SU-DHL-6 (cell line): ENCODE results near the gene ANO6.

ENCODE experiments used
- H2AFZ ChIP-seq: fragments of 200-600 bp; sonication (generic); 2 replicates; pipeline ENCODE4 v1.6.1; 2014; ENCODE audit warnings: low read depth, mild to moderate bottlenecking, moderate library complexity, mixed read lengths, antibody characterized with exemption, low read length; ENCODE audit not compliant: severe bottlenecking
- H3F3A ChIP-seq: fragments of 200-600 bp; shearing (Covaris generic); 2 replicates; pipeline ENCODE4 v1.6.0; 2016; ENCODE audit warnings: antibody characterized with exemption, mild to moderate bottlenecking; ENCODE audit not compliant: insufficient read depth
- H3K27ac ChIP-seq: fragments of 200-600 bp; sonication (generic); 2 replicates; pipeline ENCODE4 v1.5.1; 2016; ENCODE audit warnings: low read depth, mild to moderate bottlenecking, low read length, moderate library complexity, mixed read lengths
- H3K27me3 ChIP-seq: fragments of 200-600 bp; sonication (generic), shearing (Covaris generic); 2 replicates; pipeline ENCODE4 v1.6.0; 2014; ENCODE audit warnings: mild to moderate bottlenecking, low read length
- H3K36me3 ChIP-seq: fragments of 200-600 bp; sonication (generic); 2 replicates; pipeline ENCODE4 v1.6.1; 2014; ENCODE audit warnings: mild to moderate bottlenecking, low read length, mixed read lengths
- H3K4me2 ChIP-seq: fragments of 300-600, 200-600 bp; shearing (Covaris generic), sonication (generic); 2 replicates; pipeline ENCODE4 v1.6.0; 2014; ENCODE audit warnings: low read length, low read depth, mild to moderate bottlenecking; ENCODE audit not compliant: poor library complexity, severe bottlenecking
- H3K4me3 ChIP-seq: fragments of 200-600 bp; sonication (generic); 2 replicates; pipeline ENCODE4 v1.5.1; 2014; ENCODE audit warnings: antibody characterized with exemption, low read length, mild to moderate bottlenecking, mixed read lengths; ENCODE audit not compliant: insufficient read depth, poor library complexity, severe bottlenecking
- H3K79me2 ChIP-seq: fragments of 200-600 bp; sonication (generic); 2 replicates; pipeline ENCODE4 v1.6.1; 2014; ENCODE audit warnings: mild to moderate bottlenecking, low read length, moderate library complexity; ENCODE audit not compliant: insufficient read depth
- H3K9ac ChIP-seq: fragments of 200-600 bp; sonication (generic); 2 replicates; pipeline ENCODE4 v1.7.0; 2014; ENCODE audit warnings: mild to moderate bottlenecking, low read length
- H3K9me2 ChIP-seq: fragments of 200-600 bp; sonication (generic); replicated peaks from 2 replicates; pipeline ENCODE4 v1.6.1; 2014; ENCODE audit warnings: low read length; ENCODE audit not compliant: insufficient read depth
- H3K9me3 ChIP-seq: fragments of 200-600 bp; sonication (generic); 2 replicates; pipeline ENCODE4 v1.6.1; 2014; ENCODE audit warnings: low read length, mixed read lengths; ENCODE audit not compliant: insufficient read depth
- H4K20me1 ChIP-seq: fragments of 200-600 bp; sonication (generic); 2 replicates; pipeline ENCODE4 v1.6.1; 2014; ENCODE audit warnings: low read depth, mild to moderate bottlenecking, antibody characterized with exemption, low read length, moderate library complexity, mixed read lengths
- CTCF ChIP-seq: fragments of 200-600 bp; sonication (generic); IDR thresholded peaks from one replicate; pipeline ENCODE4 v1.5.1; 2017; ENCODE audit warnings: antibody characterized with exemption, mild to moderate bottlenecking, low read length, moderate library complexity; ENCODE audit not compliant: insufficient read depth, poor library complexity, severe bottlenecking
- EZH2phosphoT487 ChIP-seq: fragments of 200-600 bp; sonication (generic), shearing (Covaris generic); conservative IDR thresholded peaks from 2 replicates; pipeline ENCODE4 v1.6.1; 2018; ENCODE audit warnings: mild to moderate bottlenecking, antibody characterized with exemption, low read length, moderate library complexity, mixed read lengths

The ANO6 gene

DNA sequence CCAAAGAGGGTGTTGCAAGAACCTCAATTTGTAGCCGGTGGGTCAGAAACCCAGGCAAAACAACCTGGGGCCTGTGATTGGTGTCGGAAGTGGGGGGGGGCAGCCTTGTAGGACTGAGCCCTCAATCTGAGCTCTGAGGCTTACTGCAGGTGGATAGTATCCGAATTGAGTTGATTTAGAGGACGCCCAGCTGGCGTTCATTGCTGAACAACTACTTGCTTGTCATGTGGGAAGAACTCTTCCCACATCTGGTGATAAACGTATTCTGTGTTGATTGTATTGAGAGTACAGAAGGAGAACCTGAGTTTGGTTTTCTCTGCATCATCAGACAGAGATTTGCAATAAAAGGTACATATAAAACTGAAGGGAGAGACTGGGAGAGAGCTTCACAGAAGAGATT is 5.1 kb downstream of the ANO6 start:
- Histone ChIP-seq H3K4me3 (no peak overlapping the region), H3F3A (0 out of 2 replicates have a peak, but pooled peaks cover 3% of the 10 kb centered on the region), H3K79me2 (peaks cover 16% of the 10 kb centered on the region), H3K36me3 (no peaks in the 10 kb centered on the region), H3K4me2 (no peak overlapping the region), H3K27me3 (no peaks in the 10 kb centered on the region), H3K27ac (no peak overlapping the region), H3K9me2 (no peaks in the 10 kb centered on the region), H2AFZ (no peak overlapping the region), H3K9ac (no peak overlapping the region), H3K9me3 (no peaks in the 10 kb centered on the region), H4K20me1 (no peaks in the 10 kb centered on the region)
- TF ChIP-seq EZH2phosphoT487, result no peak
- TF ChIP-seq CTCF, result no peak

GRCh38 chr12:45223868-45224267 is 8.0 kb downstream of the ANO6 start:
- no peak overlapping the region for H3K4me3 ChIP-seq
- no peaks in the 10 kb centered on the region for H3K9me2 ChIP-seq
- H3K79me2 ChIP-seq, result peaks cover 8% of the 10 kb centered on the region
- H3K9me3 ChIP-seq, result no peaks in the 10 kb centered on the region
- no peak overlapping the region for H3K27ac ChIP-seq
- no peaks in the 10 kb centered on the region for H4K20me1 ChIP-seq
- H2AFZ ChIP-seq, result no peak overlapping the region
- H3K36me3 ChIP-seq, result no peaks in the 10 kb centered on the region
- no peak overlapping the region for H3K4me2 ChIP-seq
- H3K9ac ChIP-seq, result no peak overlapping the region
- H3F3A ChIP-seq, result no peaks in the 10 kb centered on the region
- TF ChIP-seq CTCF (no peak), EZH2phosphoT487 (no peak)
- H3K27me3 ChIP-seq, result no peaks in the 10 kb centered on the region

DNA sequence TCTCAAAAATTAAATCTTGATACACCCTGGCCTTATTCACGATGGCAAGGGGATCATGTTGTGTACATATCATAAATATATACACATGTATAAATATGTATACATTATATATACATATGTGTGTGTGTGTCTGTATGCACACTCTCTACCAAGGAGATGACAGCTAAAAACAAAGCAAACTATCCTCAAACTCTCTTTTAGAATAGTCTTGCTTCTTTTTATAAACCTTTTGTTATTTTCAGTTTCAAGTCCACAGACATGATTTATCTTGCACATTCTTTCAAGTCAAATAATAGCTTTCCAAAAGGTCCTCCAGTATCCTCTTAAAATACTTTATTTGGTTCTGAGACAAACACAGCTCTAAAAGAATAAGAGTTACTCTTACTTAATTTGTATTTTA is 8.4 kb downstream of the ANO6 start:
- no peaks in the 10 kb centered on the region for H3K27me3 ChIP-seq
- H3K27ac ChIP-seq, result no peak overlapping the region
- no peak overlapping the region for H3K4me2 ChIP-seq
- H2AFZ ChIP-seq, result no peak overlapping the region
- H3K9ac ChIP-seq, result no peak overlapping the region
- H3F3A ChIP-seq, result no peaks in the 10 kb centered on the region
- TF ChIP-seq CTCF, result no peak
- TF ChIP-seq EZH2phosphoT487, result no peak
- no peak overlapping the region for H3K4me3 ChIP-seq
- H3K9me2 ChIP-seq, result no peaks in the 10 kb centered on the region
- no peaks in the 10 kb centered on the region for H3K36me3 ChIP-seq
- H4K20me1 ChIP-seq, result no peaks in the 10 kb centered on the region
- H3K9me3 ChIP-seq, result no peaks in the 10 kb centered on the region
- H3K79me2 ChIP-seq, result peaks cover 8% of the 10 kb centered on the region

DNA sequence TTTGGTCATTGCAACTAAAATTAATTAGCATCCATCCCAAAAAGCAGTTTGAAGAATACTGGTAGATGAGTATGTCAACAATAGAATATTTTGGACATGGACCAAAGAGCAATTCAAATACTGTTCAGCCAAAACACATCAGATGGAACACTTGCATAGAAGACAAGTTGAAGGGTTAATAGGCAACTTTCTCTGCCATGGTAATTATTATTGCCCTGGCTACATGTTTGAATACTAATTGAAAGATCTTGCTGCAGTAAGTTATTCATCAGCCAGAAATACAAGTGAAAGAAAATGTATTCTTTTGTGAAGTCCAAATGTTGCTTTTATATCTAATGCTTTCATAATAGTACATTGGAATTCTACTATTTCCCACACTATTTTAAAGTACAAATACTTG is 10.1 kb downstream of the ANO6 start:
- no peak for TF ChIP-seq CTCF
- no peak for TF ChIP-seq EZH2phosphoT487
- Histone ChIP-seq H3K4me2 (no peak overlapping the region), H3K9ac (no peak overlapping the region), H3K36me3 (no peaks in the 10 kb centered on the region), H3K9me2 (no peaks in the 10 kb centered on the region), H3K27me3 (no peaks in the 10 kb centered on the region), H3K79me2 (no peaks in the 10 kb centered on the region), H3K27ac (no peak overlapping the region), H3K4me3 (no peak overlapping the region), H2AFZ (no peak overlapping the region), H3K9me3 (no peaks in the 10 kb centered on the region), H4K20me1 (no peaks in the 10 kb centered on the region), H3F3A (no peaks in the 10 kb centered on the region)
